Activated CD8-positive, alpha-beta T cell treated with anti-CD3 and anti-CD28 coated beads for 36 hours (primary cell): ENCODE measurements around the gene COLEC12. TPM values are rescaled to one million over a fixed set of nuclear protein-coding genes. Genes with fewer than 3 reads are reported as not detected.

Experiments used
- ATAC-seq: fragments of 200-7000 bp; cut with Tn5 transposase; one replicate; pipeline ENCODE4 v1.10.0; 2021; ENCODE audit warnings: mild to moderate bottlenecking, moderate library complexity
- CTCF ChIA-PET: fragments of 350-600 bp; sonication (Branson Sonifier 250); formaldehyde crosslinking; loops from one replicate; lab custom pipeline; 2021; ENCODE audit warnings: antibody characterized with exemption; lab: Charles Lee
- POLR2A ChIA-PET: fragments of 350-600 bp; sonication (Branson Sonifier 250); formaldehyde crosslinking; loops from one replicate; lab custom pipeline; 2021; ENCODE audit warnings: antibody characterized with exemption; lab: Charles Lee
- DNase-seq: peaks from one replicate; pipeline ENCODE4 v3.0.0-alpha.2; 2020
- H3K27ac Mint-ChIP-seq: one replicate; pipeline ENCODE4 v1.8.0; 2021; ENCODE audit warnings: mild to moderate bottlenecking, mixed read lengths
- H3K27me3 Mint-ChIP-seq: one replicate; pipeline ENCODE4 v1.8.0; 2021; ENCODE audit warnings: mixed read lengths
- H3K36me3 Mint-ChIP-seq: one replicate; pipeline ENCODE4 v1.8.0; 2021; ENCODE audit warnings: low read depth, mixed read lengths
- H3K4me1 Mint-ChIP-seq: one replicate; pipeline ENCODE4 v1.8.0; 2021; ENCODE audit warnings: low read depth, mixed read lengths
- H3K4me3 Mint-ChIP-seq: one replicate; pipeline ENCODE4 v1.8.0; 2021; ENCODE audit warnings: mild to moderate bottlenecking, moderate library complexity, mixed read lengths
- H3K9me3 Mint-ChIP-seq: one replicate; pipeline ENCODE4 v1.8.0; 2021; ENCODE audit warnings: mixed read lengths
- CTCF ChIP-seq: fragments of 200-600 bp; IDR thresholded peaks from one replicate; pipeline ENCODE4 v1.8.0; 2022; ENCODE audit warnings: antibody characterized with exemption, mild to moderate bottlenecking
- intact Hi-C: fragments of 100-400 bp; cut with micrococcal nuclease; formaldehyde crosslinking; loops from one replicate; pipeline ENCODE4 v1.10.0; 2022
- total RNA-seq, 2 experiments: library from RNA; stranded (reverse); gene quantifications; one replicate each; pipeline ENCODE4 v1.2.3, GENCODE V29; 2021

COLEC12 gene
- total RNA-seq, 2 experiments from 2014 or later, result not detected

GRCh38 chr18:473802-474201 lies 26.7 kb downstream of the COLEC12 start:
- no peak for TF ChIP-seq CTCF
- Mint-ChIP-seq H3K36me3 (no peaks in the 10 kb centered on the region), H3K9me3 (no peaks in the 10 kb centered on the region), H3K4me1 (no peaks in the 10 kb centered on the region), H3K27me3 (peaks cover 8% of the 10 kb centered on the region), H3K4me3 (no peak overlapping the region), H3K27ac (no peak overlapping the region)
- intact Hi-C loops, result no loop called here
- DNase-seq (no peak), ATAC-seq (no peak)
- CTCF ChIA-PET, result no interaction called here
- POLR2A ChIA-PET, result no interaction called here

- ChIA-PET CTCF (no interaction called here), POLR2A (interaction anchor here (0.6 kb wide), 1 partner anchor 171 kb away, joined by 3 read pairs; no protein-coding TSS in a partner anchor)
- DNase-seq, result no peak
- no peaks in the 10 kb centered on the region for H3K36me3 Mint-ChIP-seq
- TF ChIP-seq CTCF, result no peak
- intact Hi-C loops, result no loop called here
- H3K4me3 Mint-ChIP-seq, result no peak overlapping the region
- H3K9me3 Mint-ChIP-seq, result no peaks in the 10 kb centered on the region
- H3K4me1 Mint-ChIP-seq, result no peaks in the 10 kb centered on the region
- peaks cover 6% of the 10 kb centered on the region for H3K27me3 Mint-ChIP-seq
- H3K27ac Mint-ChIP-seq, result no peak overlapping the region
- ATAC-seq, result no peak
These were observed 28.8 kb downstream of the COLEC12 start for GRCh38 chr18:471716-472115.

GRCh38 chr18:470661-471501 lies 29.6 kb downstream of the COLEC12 start:
- no peaks in the 10 kb centered on the region for H3K9me3 Mint-ChIP-seq
- H3K4me3 Mint-ChIP-seq, result no peak overlapping the region
- DNase-seq (no peak), ATAC-seq (no peak)
- H3K27me3 Mint-ChIP-seq, result peaks cover 8% of the 10 kb centered on the region
- ChIA-PET CTCF (no interaction called here), POLR2A (interaction anchor here (0.6 kb wide), 1 partner anchor 171 kb away, joined by 3 read pairs; no protein-coding TSS in a partner anchor)
- intact Hi-C loops, result no loop called here
- H3K4me1 Mint-ChIP-seq, result no peaks in the 10 kb centered on the region
- H3K27ac Mint-ChIP-seq, result no peak overlapping the region
- H3K36me3 Mint-ChIP-seq, result no peaks in the 10 kb centered on the region
- TF ChIP-seq CTCF, result no peak

- Mint-ChIP-seq H3K27me3 (peaks cover 9% of the 10 kb centered on the region), H3K4me1 (no peaks in the 10 kb centered on the region), H3K4me3 (no peak overlapping the region), H3K36me3 (no peaks in the 10 kb centered on the region), H3K9me3 (no peaks in the 10 kb centered on the region), H3K27ac (no peak overlapping the region)
- POLR2A ChIA-PET, result no interaction called here
- DNase-seq (no peak), ATAC-seq (no peak)
- intact Hi-C loops, result no loop called here
- TF ChIP-seq CTCF, result no peak
- CTCF ChIA-PET, result no interaction called here
These were observed 31.3 kb downstream of the COLEC12 start for GRCh38 chr18:468955-469790.
